HCT116 (cell line): Measurements from ENCODE around the gene OTOG.

Experiments used
- ATF3 ChIP-seq: IDR thresholded peaks from 2 replicates; pipeline ENCODE4 v1.6.1; 2012
- CTCF ChIP-seq, 3 experiments: fragments of 200-600 bp in 1 of 3; sonication (generic) in 1 of 3; IDR thresholded peaks in 2 of 3; conservative IDR thresholded peaks in 1 of 3; 2 replicates each; pipeline ENCODE4 v1.5.1; 2012 to 2017; ENCODE audit warnings: low read depth in 2 of 3, low read length in 2 of 3, antibody characterized with exemption in 1 of 3, borderline replicate concordance in 1 of 3, control low read depth in 1 of 3, mild to moderate bottlenecking in 1 of 3, mixed read lengths in 1 of 3, mixed run types in 1 of 3, moderate library complexity in 1 of 3; ENCODE audit not compliant: insufficient read depth in 1 of 3
- EZH2 ChIP-seq: fragments of 200-600 bp; sonication (generic); IDR thresholded peaks from 2 replicates; pipeline ENCODE4 v1.6.1; 2017; ENCODE audit warnings: antibody characterized with exemption, mixed run types
- POLR2A ChIP-seq: IDR thresholded peaks from 2 replicates; pipeline ENCODE4 v1.7.0; 2011; ENCODE audit warnings: borderline replicate concordance; ENCODE audit not compliant: insufficient read depth, insufficient read length; ENCODE audit errors: extremely low read depth
- POLR2AphosphoS5 ChIP-seq: IDR thresholded peaks from 2 replicates; pipeline ENCODE4 v1.6.1; 2011; ENCODE audit warnings: mild to moderate bottlenecking, low read depth, low read length, moderate library complexity
- REST ChIP-seq: IDR thresholded peaks from 2 replicates; pipeline ENCODE4 v1.6.1; 2012; ENCODE audit warnings: low read depth

GRCh38 chr11:17535488-17535887 is 11.6 kb upstream of the OTOG start:
- TF ChIP-seq CTCF (IDR thresholded peaks at IDR 0.05 in 2 of 3, conservative IDR thresholded peaks at IDR 0.05 in 1 of 3; ENCODE audit: borderline replicate concordance in 1 of 3, insufficient read depth in 1 of 3, low read depth in 2 of 3, low read length in 2 of 3) (no peak), ATF3 (no peak), POLR2AphosphoS5 (no peak), POLR2A (no peak), REST (no peak), EZH2 (no peak)
